Stimulated activated CD4-positive, alpha-beta T cell treated with anti-CD3 and anti-CD28 coated beads, Interleukin-1b, Interleukin-23, amount 100 ng/mL, for 4 hours (primary cell): ENCODE data around the gene HHEX.
"Not testable (repeated sequence)": the region's sequence is repeated elsewhere in the genome, so short reads cannot be mapped to it uniquely, and the experiment has no call there.

Experiments used
- DNase-seq, 2 donors: peaks; one replicate each; pipeline ENCODE4 v3.0.0-alpha.2; 2020; ENCODE audit warnings: low read depth in 2 of 2

Gene HHEX

DNA sequence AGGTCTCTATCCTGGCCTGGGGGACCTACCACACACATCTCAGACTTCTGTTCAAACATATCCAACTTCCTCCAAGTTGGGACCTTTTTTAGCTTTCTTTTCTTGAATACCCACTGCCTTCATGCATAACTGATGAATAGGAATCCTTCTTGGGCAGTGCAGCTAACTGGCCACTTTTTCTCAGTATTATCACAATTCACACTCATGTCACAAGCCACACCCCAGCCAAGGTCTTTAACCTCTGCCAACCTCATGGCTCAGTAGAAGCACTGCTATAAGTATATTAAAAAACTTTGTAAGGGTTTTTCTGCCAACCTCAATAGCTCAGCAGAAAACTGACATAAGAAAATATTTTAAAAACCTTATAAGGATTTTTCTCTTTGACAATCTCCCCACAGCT, 44.5 kb downstream of the HHEX start:
- no peak for DNase-seq

DNA sequence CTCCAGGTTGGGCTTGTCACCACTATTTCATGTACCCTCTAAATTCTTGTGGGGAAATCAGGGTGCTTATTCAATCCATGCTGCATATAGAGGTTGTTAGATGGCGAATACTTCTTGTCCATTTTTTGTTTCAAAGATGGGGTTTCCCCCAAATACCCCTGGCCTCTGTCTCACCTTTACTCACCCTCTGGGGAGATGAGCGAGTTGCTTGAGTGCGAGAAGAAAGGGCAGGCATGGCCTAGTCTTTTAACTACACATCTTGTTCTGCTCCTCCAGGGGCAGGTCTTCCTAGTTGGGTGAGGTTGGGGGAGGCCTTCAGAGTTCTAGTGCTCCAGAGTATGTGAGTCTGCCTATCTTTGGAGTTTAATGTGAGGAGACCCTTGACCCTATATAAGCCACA, 46.2 kb downstream of the HHEX start:
- DNase-seq = no peak

GRCh38 chr10:92737484-92737883, 47.7 kb downstream of the HHEX start:
- DNase-seq = no peak

DNA sequence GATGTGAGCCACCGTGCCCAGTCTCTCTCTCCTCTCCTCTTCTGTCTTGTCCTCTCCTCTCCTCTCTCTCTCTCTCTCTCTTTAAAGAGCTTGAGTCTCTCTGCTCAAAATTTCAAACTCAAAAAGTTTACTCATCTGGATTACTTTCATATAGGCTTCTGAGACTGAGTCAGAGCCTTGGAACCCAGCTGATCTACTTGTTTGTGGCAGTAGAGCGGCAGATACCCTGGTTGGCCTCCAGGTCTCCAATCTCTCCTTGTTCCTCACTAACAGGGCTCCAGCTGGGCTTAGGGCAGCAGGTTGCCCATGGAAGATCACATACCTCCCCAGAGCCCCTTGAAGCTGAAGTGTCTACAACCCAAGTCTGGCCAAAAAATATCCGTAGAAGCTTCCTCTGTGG, 51.0 kb downstream of the HHEX start:
- DNase-seq = no peak

DNA sequence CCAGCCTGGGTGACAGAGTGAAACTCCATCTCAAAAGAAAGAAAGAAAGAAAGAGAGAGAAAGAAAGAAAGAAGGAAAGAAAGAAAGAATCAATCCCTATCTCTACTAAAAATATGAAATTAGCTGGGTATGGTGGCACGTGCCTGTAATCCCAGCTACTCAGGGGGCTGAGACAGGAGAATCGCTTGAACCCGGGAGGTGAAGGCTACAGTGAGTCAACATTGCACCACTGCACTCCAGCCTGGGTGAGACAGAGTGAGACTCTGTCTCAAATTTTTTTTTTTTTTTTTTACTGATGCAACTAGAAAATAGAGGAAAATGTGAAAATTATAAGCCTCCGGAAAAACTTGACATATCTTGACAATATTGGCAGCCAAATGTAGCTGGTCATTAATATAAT, 52.0 kb downstream of the HHEX start:
- not testable (repeated sequence) for DNase-seq

- DNase-seq = no peak
Observed at GRCh38 chr10:92742331-92743228, 52.8 kb downstream of the HHEX start.
